ENCODE measurements around the gene OSBP2.

OSBP2 gene

GRCh38 chr22:30664798-30665197, 29.9 kb upstream of the OSBP2 start:
- H3K27ac ChIP-seq (ENCODE audit: insufficient read depth, low read depth, low read length, poor library complexity, severe bottlenecking) = no peak overlapping the region
- H3K4me3 ChIP-seq (ENCODE audit: insufficient read depth, low read depth, low read length) = no peak overlapping the region
- H3K27me3 ChIP-seq (ENCODE audit: control insufficient read depth, insufficient read depth, low read length, poor library complexity, severe bottlenecking) = peaks cover 14% of the 10 kb centered on the region
- no peaks in the 10 kb centered on the region for H3K36me3 ChIP-seq (ENCODE audit: control insufficient read depth, insufficient read depth, low read length)
- peaks cover 6% of the 10 kb centered on the region for H3K4me1 ChIP-seq (ENCODE audit: control insufficient read depth, insufficient read depth, low read length)
- H3K9me3 ChIP-seq (ENCODE audit: control insufficient read depth, low read length) = no peaks in the 10 kb centered on the region
- WGBS, 2 experiments = 94 to 96% methylated on average over 13 of the region's 13 CpGs

- Histone ChIP-seq H3K4me1 (ENCODE audit: control insufficient read depth, insufficient read depth, low read length) (peaks cover 6% of the 10 kb centered on the region), H3K4me3 (ENCODE audit: insufficient read depth, low read depth, low read length) (no peak overlapping the region), H3K27ac (ENCODE audit: insufficient read depth, low read depth, low read length, poor library complexity, severe bottlenecking) (no peak overlapping the region), H3K36me3 (ENCODE audit: control insufficient read depth, insufficient read depth, low read length) (no peaks in the 10 kb centered on the region), H3K9me3 (ENCODE audit: control insufficient read depth, low read length) (no peaks in the 10 kb centered on the region), H3K27me3 (ENCODE audit: control insufficient read depth, insufficient read depth, low read length, poor library complexity, severe bottlenecking) (peaks cover 18% of the 10 kb centered on the region)
- 82 to 97% methylated on average over 2 of the region's 2 CpGs for WGBS, 2 experiments
Measured at GRCh38 chr22:30665266-30665665, 29.4 kb upstream of the OSBP2 start.

- Histone ChIP-seq H3K9me3 (ENCODE audit: control insufficient read depth, low read length) (no peaks in the 10 kb centered on the region), H3K4me3 (ENCODE audit: insufficient read depth, low read depth, low read length) (no peak overlapping the region), H3K27ac (ENCODE audit: insufficient read depth, low read depth, low read length, poor library complexity, severe bottlenecking) (no peak overlapping the region), H3K27me3 (ENCODE audit: control insufficient read depth, insufficient read depth, low read length, poor library complexity, severe bottlenecking) (peaks cover 19% of the 10 kb centered on the region), H3K4me1 (ENCODE audit: control insufficient read depth, insufficient read depth, low read length) (peaks cover 6% of the 10 kb centered on the region), H3K36me3 (ENCODE audit: control insufficient read depth, insufficient read depth, low read length) (no peaks in the 10 kb centered on the region)
- 91 to 95% methylated on average over 4 of the region's 4 CpGs for WGBS, 2 experiments
Measured at GRCh38 chr22:30665786-30666185, 28.9 kb upstream of the OSBP2 start.

GRCh38 chr22:30667107-30667493, 27.6 kb upstream of the OSBP2 start:
- peaks cover 6% of the 10 kb centered on the region for H3K4me1 ChIP-seq (ENCODE audit: control insufficient read depth, insufficient read depth, low read length)
- H3K4me3 ChIP-seq (ENCODE audit: insufficient read depth, low read depth, low read length) = peak overlapping the region; percentile 57
- H3K36me3 ChIP-seq (ENCODE audit: control insufficient read depth, insufficient read depth, low read length) = no peaks in the 10 kb centered on the region
- H3K9me3 ChIP-seq (ENCODE audit: control insufficient read depth, low read length) = no peaks in the 10 kb centered on the region
- peaks cover 19% of the 10 kb centered on the region for H3K27me3 ChIP-seq (ENCODE audit: control insufficient read depth, insufficient read depth, low read length, poor library complexity, severe bottlenecking)
- WGBS, 2 experiments = 25 to 27% methylated on average over 18 of the region's 18 CpGs
- no peak overlapping the region for H3K27ac ChIP-seq (ENCODE audit: insufficient read depth, low read depth, low read length, poor library complexity, severe bottlenecking)

GRCh38 chr22:30667494-30668385, 26.9 kb upstream of the OSBP2 start, which contains the start of gene DUSP18:
DUSP18 (minus strand) TSS chr22:30667875; CDS start chr22:30664003, 3,872 bp downstream.
- Histone ChIP-seq H3K27ac (ENCODE audit: insufficient read depth, low read depth, low read length, poor library complexity, severe bottlenecking) (peak within 1 kb of the TSS; percentile 17), H3K36me3 (ENCODE audit: control insufficient read depth, insufficient read depth, low read length) (no peaks in the 10 kb centered on the region), H3K4me1 (ENCODE audit: control insufficient read depth, insufficient read depth, low read length) (peaks cover 6% of the 10 kb centered on the region), H3K4me3 (ENCODE audit: insufficient read depth, low read depth, low read length) (peak within 1 kb of the TSS; percentile 57), H3K27me3 (ENCODE audit: control insufficient read depth, insufficient read depth, low read length, poor library complexity, severe bottlenecking) (peaks cover 19% of the 10 kb centered on the region), H3K9me3 (ENCODE audit: control insufficient read depth, low read length) (no peaks in the 10 kb centered on the region)
- WGBS, 2 experiments = 0 to 1% methylated on average over 77 of the region's 77 CpGs

- peak overlapping the region; percentile 57 for H3K4me3 ChIP-seq (ENCODE audit: insufficient read depth, low read depth, low read length)
- no peak overlapping the region for H3K27ac ChIP-seq (ENCODE audit: insufficient read depth, low read depth, low read length, poor library complexity, severe bottlenecking)
- peaks cover 19% of the 10 kb centered on the region for H3K27me3 ChIP-seq (ENCODE audit: control insufficient read depth, insufficient read depth, low read length, poor library complexity, severe bottlenecking)
- 12 to 15% methylated on average over 10 of the region's 10 CpGs for WGBS, 2 experiments
- H3K36me3 ChIP-seq (ENCODE audit: control insufficient read depth, insufficient read depth, low read length) = no peaks in the 10 kb centered on the region
- H3K4me1 ChIP-seq (ENCODE audit: control insufficient read depth, insufficient read depth, low read length) = peaks cover 6% of the 10 kb centered on the region
- no peaks in the 10 kb centered on the region for H3K9me3 ChIP-seq (ENCODE audit: control insufficient read depth, low read length)
Measured at GRCh38 chr22:30668386-30668710, 26.3 kb upstream of the OSBP2 start.

- WGBS, 2 experiments = 82 to 90% methylated on average over 3 of the region's 3 CpGs
- no peak overlapping the region for H3K27ac ChIP-seq (ENCODE audit: insufficient read depth, low read depth, low read length, poor library complexity, severe bottlenecking)
- H3K4me1 ChIP-seq (ENCODE audit: control insufficient read depth, insufficient read depth, low read length) = peaks cover 6% of the 10 kb centered on the region
- H3K9me3 ChIP-seq (ENCODE audit: control insufficient read depth, low read length) = no peaks in the 10 kb centered on the region
- H3K27me3 ChIP-seq (ENCODE audit: control insufficient read depth, insufficient read depth, low read length, poor library complexity, severe bottlenecking) = peaks cover 19% of the 10 kb centered on the region
- no peaks in the 10 kb centered on the region for H3K36me3 ChIP-seq (ENCODE audit: control insufficient read depth, insufficient read depth, low read length)
- H3K4me3 ChIP-seq (ENCODE audit: insufficient read depth, low read depth, low read length) = no peak overlapping the region
Measured at GRCh38 chr22:30671071-30671470, 23.6 kb upstream of the OSBP2 start.

GRCh38 chr22:30673136-30673535, 21.5 kb upstream of the OSBP2 start:
- H3K4me3 ChIP-seq (ENCODE audit: insufficient read depth, low read depth, low read length) = no peak overlapping the region
- no peaks in the 10 kb centered on the region for H3K36me3 ChIP-seq (ENCODE audit: control insufficient read depth, insufficient read depth, low read length)
- peaks cover 6% of the 10 kb centered on the region for H3K4me1 ChIP-seq (ENCODE audit: control insufficient read depth, insufficient read depth, low read length)
- 93 to 95% methylated on average over 4 of the region's 4 CpGs for WGBS, 2 experiments
- no peak overlapping the region for H3K27ac ChIP-seq (ENCODE audit: insufficient read depth, low read depth, low read length, poor library complexity, severe bottlenecking)
- H3K9me3 ChIP-seq (ENCODE audit: control insufficient read depth, low read length) = no peaks in the 10 kb centered on the region
- H3K27me3 ChIP-seq (ENCODE audit: control insufficient read depth, insufficient read depth, low read length, poor library complexity, severe bottlenecking) = peaks cover 18% of the 10 kb centered on the region

- H3K9me3 ChIP-seq (ENCODE audit: control insufficient read depth, low read length) = no peaks in the 10 kb centered on the region
- H3K27ac ChIP-seq (ENCODE audit: insufficient read depth, low read depth, low read length, poor library complexity, severe bottlenecking) = no peak overlapping the region
- H3K4me3 ChIP-seq (ENCODE audit: insufficient read depth, low read depth, low read length) = no peak overlapping the region
- H3K4me1 ChIP-seq (ENCODE audit: control insufficient read depth, insufficient read depth, low read length) = peaks cover 6% of the 10 kb centered on the region
- peaks cover 6% of the 10 kb centered on the region for H3K27me3 ChIP-seq (ENCODE audit: control insufficient read depth, insufficient read depth, low read length, poor library complexity, severe bottlenecking)
- H3K36me3 ChIP-seq (ENCODE audit: control insufficient read depth, insufficient read depth, low read length) = no peaks in the 10 kb centered on the region
- WGBS, 2 experiments = 96% methylated on average over 6 of the region's 6 CpGs
Measured at GRCh38 chr22:30674482-30674881, 20.2 kb upstream of the OSBP2 start.

- H3K9me3 ChIP-seq (ENCODE audit: control insufficient read depth, low read length) = no peaks in the 10 kb centered on the region
- H3K4me3 ChIP-seq (ENCODE audit: insufficient read depth, low read depth, low read length) = no peak overlapping the region
- no peaks in the 10 kb centered on the region for H3K36me3 ChIP-seq (ENCODE audit: control insufficient read depth, insufficient read depth, low read length)
- 90 to 91% methylated on average over 9 of the region's 9 CpGs for WGBS, 2 experiments
- H3K27me3 ChIP-seq (ENCODE audit: control insufficient read depth, insufficient read depth, low read length, poor library complexity, severe bottlenecking) = no peaks in the 10 kb centered on the region
- H3K27ac ChIP-seq (ENCODE audit: insufficient read depth, low read depth, low read length, poor library complexity, severe bottlenecking) = no peak overlapping the region
- H3K4me1 ChIP-seq (ENCODE audit: control insufficient read depth, insufficient read depth, low read length) = peaks cover 6% of the 10 kb centered on the region
Measured at GRCh38 chr22:30675436-30675835, 19.2 kb upstream of the OSBP2 start.

Data from ectodermal cell (in vitro differentiated cells).